Thymus (tissue), 11 donors: ENCODE results near the gene PLCH1. TPM values are rescaled to one million over a fixed set of nuclear protein-coding genes. Genes with fewer than 3 reads are reported as not detected.
"Not testable (repeated sequence)": the region's sequence is repeated elsewhere in the genome, so short reads cannot be mapped to it uniquely, and the experiment has no call there.

Source experiments
- DNase-seq, 9 donors: peaks; one replicate each; pipeline ENCODE4 v3.0.0-alpha.2; 2013; ENCODE audit warnings: low spot score in 9 of 9, low read depth in 6 of 9, missing footprints in 1 of 9
- H3K27ac ChIP-seq, 2 donors: one replicate each; pipeline ENCODE4 v1.5.1; 2013; ENCODE audit warnings: control low read depth in 1 of 2, low read depth in 1 of 2, low read length in 1 of 2, mild to moderate bottlenecking in 1 of 2, moderate library complexity in 1 of 2
- H3K27me3 ChIP-seq, 2 donors: one replicate each; pipeline ENCODE4 v1.5.1; 2013; ENCODE audit warnings: low read length in 1 of 2; ENCODE audit not compliant: control insufficient read depth in 2 of 2, insufficient read depth in 1 of 2
- H3K36me3 ChIP-seq, 2 donors: one replicate each; pipeline ENCODE4 v1.5.1; 2013; ENCODE audit warnings: low read length in 1 of 2, mild to moderate bottlenecking in 1 of 2, moderate library complexity in 1 of 2; ENCODE audit not compliant: control insufficient read depth in 2 of 2, insufficient read depth in 2 of 2
- H3K4me1 ChIP-seq, 2 donors: one replicate each; pipeline ENCODE4 v1.5.1; 2013; ENCODE audit warnings: low read length in 2 of 2; ENCODE audit not compliant: control insufficient read depth in 2 of 2, insufficient read depth in 2 of 2
- H3K4me3 ChIP-seq, 2 donors: one replicate each; pipeline ENCODE4 v1.5.1; 2013; ENCODE audit warnings: low read length in 2 of 2, control low read depth in 1 of 2, mild to moderate bottlenecking in 1 of 2
- H3K9me3 ChIP-seq, 2 donors: one replicate each; pipeline ENCODE4 v1.5.1; 2013; ENCODE audit warnings: low read length in 1 of 2, mild to moderate bottlenecking in 1 of 2; ENCODE audit not compliant: control insufficient read depth in 2 of 2, insufficient read depth in 1 of 2
- WGBS: extraction: QIAGEN DNeasy Blood & Tissue Kit; methylation state at CpG from one replicate; pipeline ENCODE4 v1.1.7; 2013; 5-methylcytosine and 5-hydroxymethylcytosine counted together
- polyA plus RNA-seq: library from polyadenylated mRNA; stranded (reverse); fragments of 200-250 nt; gene quantifications from one replicate; pipeline ENCODE4 v1.2.3, GENCODE V29; 2013
- total RNA-seq: library from RNA; stranded (reverse); fragments of 120-200 nt; gene quantifications from one replicate; pipeline ENCODE4 v1.2.4, GENCODE V29; 2013
- donor health status: healthy.

Gene PLCH1
- total and polyA plus RNA-seq, 2 donors, result 7.6 to 29.3 TPM

GRCh38 chr3:155634121-155634719 lies 110.7 kb downstream of the PLCH1 start:
- Histone ChIP-seq H3K4me3 (no peak overlapping the region), H3K36me3 (no peaks in the 10 kb centered on the region), H3K27me3 (no peaks in the 10 kb centered on the region), H3K4me1 (no peaks in the 10 kb centered on the region), H3K27ac (no peak overlapping the region), H3K9me3 (no peaks in the 10 kb centered on the region)
- DNase-seq, result no peak
- 96% methylated on average over 3 of the region's 3 CpGs for WGBS

- Histone ChIP-seq H3K4me3 (no peak overlapping the region), H3K36me3 (no peaks in the 10 kb centered on the region), H3K27ac (no peak overlapping the region), H3K4me1 (no peaks in the 10 kb centered on the region), H3K27me3 (no peaks in the 10 kb centered on the region), H3K9me3 (no peaks in the 10 kb centered on the region)
- 94% methylated on average over 7 of the region's 7 CpGs for whole genome bisulfite sequencing
- DNase-seq, result no peak
These were observed 113.4 kb downstream of the PLCH1 start for GRCh38 chr3:155631323-155632019.

- no peaks in the 10 kb centered on the region for H3K9me3 ChIP-seq
- 87% methylated on average over 5 of the region's 5 CpGs for WGBS
- H3K36me3 ChIP-seq, result no peaks in the 10 kb centered on the region
- DNase-seq, result no peak
- no peaks in the 10 kb centered on the region for H3K27me3 ChIP-seq
- no peak overlapping the region for H3K27ac ChIP-seq
- H3K4me3 ChIP-seq, result no peak overlapping the region
- H3K4me1 ChIP-seq, result no peaks in the 10 kb centered on the region
These were observed 115.3 kb downstream of the PLCH1 start for GRCh38 chr3:155629556-155629955.

GRCh38 chr3:155629056-155629455 lies 115.8 kb downstream of the PLCH1 start:
- no peaks in the 10 kb centered on the region for H3K36me3 ChIP-seq
- DNase-seq, result no peak
- no peak overlapping the region for H3K4me3 ChIP-seq
- no peak overlapping the region for H3K27ac ChIP-seq
- 98% methylated on average over 4 of the region's 4 CpGs for WGBS
- H3K27me3 ChIP-seq, result no peaks in the 10 kb centered on the region
- no peaks in the 10 kb centered on the region for H3K9me3 ChIP-seq
- no peaks in the 10 kb centered on the region for H3K4me1 ChIP-seq

- WGBS, result 77% methylated on average over 3 of the region's 3 CpGs
- H3K9me3 ChIP-seq, H3K36me3 ChIP-seq, DNase-seq, H3K4me3 ChIP-seq, H3K4me1 ChIP-seq, H3K27me3 ChIP-seq, H3K27ac ChIP-seq: not testable (repeated sequence)
These were observed 122.2 kb downstream of the PLCH1 start for GRCh38 chr3:155622647-155623046.

GRCh38 chr3:155620552-155620951 lies 124.3 kb downstream of the PLCH1 start:
- not testable (repeated sequence) for DNase-seq, H3K4me3 ChIP-seq, H3K4me1 ChIP-seq, H3K27ac ChIP-seq, H3K9me3 ChIP-seq, H3K36me3 ChIP-seq, H3K27me3 ChIP-seq
- 74% methylated on average over 5 of the region's 5 CpGs for WGBS

GRCh38 chr3:155619118-155619915 lies 125.6 kb downstream of the PLCH1 start:
- no peaks in the 10 kb centered on the region for H3K27me3 ChIP-seq
- H3K4me1 ChIP-seq, result peaks cover 2% of the 10 kb centered on the region in 2 donors
- DNase-seq, result peak in 2 of 9 donors; percentile 12 to 49
- no peak overlapping the region for H3K4me3 ChIP-seq
- no peaks in the 10 kb centered on the region for H3K36me3 ChIP-seq
- H3K27ac ChIP-seq, result no peak overlapping the region
- no peaks in the 10 kb centered on the region for H3K9me3 ChIP-seq

- no peak for DNase-seq
- Histone ChIP-seq H3K36me3 (no peaks in the 10 kb centered on the region), H3K9me3 (no peaks in the 10 kb centered on the region), H3K27me3 (no peaks in the 10 kb centered on the region), H3K4me3 (no peak overlapping the region), H3K27ac (no peak overlapping the region), H3K4me1 (peaks cover 2% of the 10 kb centered on the region in 2 donors)
These were observed 126.3 kb downstream of the PLCH1 start for GRCh38 chr3:155618543-155618942.

GRCh38 chr3:155617346-155617925 lies 127.4 kb downstream of the PLCH1 start:
- H3K4me1 ChIP-seq, result peaks cover 2% of the 10 kb centered on the region in 2 donors
- no peaks in the 10 kb centered on the region for H3K9me3 ChIP-seq
- no peak for DNase-seq
- H3K36me3 ChIP-seq, result no peaks in the 10 kb centered on the region
- 97% methylated on average over 1 of the region's 1 CpG for WGBS
- H3K4me3 ChIP-seq, result no peak overlapping the region
- no peaks in the 10 kb centered on the region for H3K27me3 ChIP-seq
- no peak overlapping the region for H3K27ac ChIP-seq
